ENCODE results near the gene PHLDA1. TPM values are rescaled to one million over a fixed set of nuclear protein-coding genes. Genes with fewer than 3 reads are reported as not detected.

Gene PHLDA1
- total RNA-seq, 2 experiments from 2014 or later = 0.44 to 2.1 TPM

GRCh38 chr12:76080017-76080728 lies 48.6 kb upstream of the PHLDA1 start:
- Histone ChIP-seq H3K27ac (ENCODE audit: low read depth, low read length, poor library complexity, severe bottlenecking) (no peak overlapping the region), H3K36me3 (ENCODE audit: insufficient read depth, low read length) (peaks cover 88% of the 10 kb centered on the region), H2AFZ (ENCODE audit: low read length) (no peak overlapping the region), H3K4me3 (ENCODE audit: low read depth, low read length, poor library complexity, severe bottlenecking) (peak overlapping the region; percentile 90), H3K4me1 (ENCODE audit: insufficient read depth, low read length, poor library complexity, severe bottlenecking) (peaks cover 63% of the 10 kb centered on the region), H3K9me2 (ENCODE audit: insufficient read depth, low read length) (no peaks in the 10 kb centered on the region), H3K9me3 (ENCODE audit: low read length) (no peaks in the 10 kb centered on the region), H3K79me2 (ENCODE audit: insufficient read depth, low read depth, low read length) (peaks cover 92% of the 10 kb centered on the region), H4K20me1 (ENCODE audit: insufficient read depth, low read length) (peaks cover 75% of the 10 kb centered on the region), H3K4me2 (ENCODE audit: low read length) (peak overlapping the region; percentile 92)
- intact Hi-C loops (cut with micrococcal nuclease; ENCODE audit: unreplicated experiment) = loop anchor here (10.0 kb wide), 1 partner anchor 375 kb away; no protein-coding TSS in a partner anchor
- TF ChIP-seq CTCF (conservative IDR thresholded peaks at IDR 0.05; ENCODE audit: low read length) = no peak
- no peak for TF ChIP-seq EZH2phosphoT487 (IDR thresholded peaks at IDR 0.05; ENCODE audit: borderline replicate concordance, low read depth, low read length)
- no TSS peak for BruUV-seq (replicated peaks)
- no peak for DNase-seq (ENCODE audit: low spot score)
- CTCF ChIA-PET (ENCODE audit: unreplicated experiment) = no interaction called here
- POLR2A ChIA-PET = interaction anchor here (0.5 to 0.8 kb wide), 5 partner anchors 11 to 533 kb away, joined by 3 to 5 read pairs (median 3); no protein-coding TSS in a partner anchor

- ChIA-PET CTCF (ENCODE audit: unreplicated experiment) (no interaction called here), POLR2A (interaction anchor here (0.5 to 1.7 kb wide), 4 partner anchors 9 to 618 kb away, joined by 3 to 10 read pairs (median 3); partner anchors contain the start of genes BBS10 and PHLDA1)
- peak overlapping the region; percentile 92 for H3K4me2 ChIP-seq (ENCODE audit: low read length)
- no peak for TF ChIP-seq EZH2phosphoT487 (IDR thresholded peaks at IDR 0.05; ENCODE audit: borderline replicate concordance, low read depth, low read length)
- intact Hi-C loops (cut with micrococcal nuclease; ENCODE audit: unreplicated experiment) = no loop called here
- H3K9me2 ChIP-seq (ENCODE audit: insufficient read depth, low read length) = no peaks in the 10 kb centered on the region
- peaks cover 100% of the 10 kb centered on the region for H3K79me2 ChIP-seq (ENCODE audit: insufficient read depth, low read depth, low read length)
- peak overlapping the region; percentile 12 for H3K4me3 ChIP-seq (ENCODE audit: low read depth, low read length, poor library complexity, severe bottlenecking)
- BruUV-seq (replicated peaks) = no TSS peak
- H3K4me1 ChIP-seq (ENCODE audit: insufficient read depth, low read length, poor library complexity, severe bottlenecking) = peaks cover 72% of the 10 kb centered on the region
- H3K36me3 ChIP-seq (ENCODE audit: insufficient read depth, low read length) = peaks cover 98% of the 10 kb centered on the region
- peaks cover 83% of the 10 kb centered on the region for H4K20me1 ChIP-seq (ENCODE audit: insufficient read depth, low read length)
- no peak overlapping the region for H2AFZ ChIP-seq (ENCODE audit: low read length)
- DNase-seq (ENCODE audit: low spot score) = no peak
- H3K27ac ChIP-seq (ENCODE audit: low read depth, low read length, poor library complexity, severe bottlenecking) = no peak overlapping the region
- no peaks in the 10 kb centered on the region for H3K9me3 ChIP-seq (ENCODE audit: low read length)
Measured at GRCh38 chr12:76078748-76079147, 47.2 kb upstream of the PHLDA1 start.

- ChIA-PET POLR2A (interaction anchor here (0.7 to 0.8 kb wide), 2 partner anchors 8 to 9 kb away, joined by 3 read pairs; partner anchors contain the start of gene NAP1L1), CTCF (ENCODE audit: unreplicated experiment) (no interaction called here)
- intact Hi-C loops (cut with micrococcal nuclease; ENCODE audit: unreplicated experiment) = no loop called here
- Histone ChIP-seq H2AFZ (ENCODE audit: low read length) (no peak overlapping the region), H3K4me3 (ENCODE audit: low read depth, low read length, poor library complexity, severe bottlenecking) (no peak overlapping the region), H3K79me2 (ENCODE audit: insufficient read depth, low read depth, low read length) (peaks cover 100% of the 10 kb centered on the region), H3K9me3 (ENCODE audit: low read length) (no peaks in the 10 kb centered on the region), H4K20me1 (ENCODE audit: insufficient read depth, low read length) (peaks cover 82% of the 10 kb centered on the region), H3K4me1 (ENCODE audit: insufficient read depth, low read length, poor library complexity, severe bottlenecking) (peaks cover 60% of the 10 kb centered on the region), H3K36me3 (ENCODE audit: insufficient read depth, low read length) (peaks cover 98% of the 10 kb centered on the region), H3K9me2 (ENCODE audit: insufficient read depth, low read length) (no peaks in the 10 kb centered on the region), H3K4me2 (ENCODE audit: low read length) (no peak overlapping the region), H3K27ac (ENCODE audit: low read depth, low read length, poor library complexity, severe bottlenecking) (no peak overlapping the region)
- TF ChIP-seq CTCF (conservative IDR thresholded peaks at IDR 0.05; ENCODE audit: low read length) = no peak
- no peak for TF ChIP-seq EZH2phosphoT487 (IDR thresholded peaks at IDR 0.05; ENCODE audit: borderline replicate concordance, low read depth, low read length)
- DNase-seq (ENCODE audit: low spot score) = no peak
- BruUV-seq (replicated peaks) = no TSS peak
Measured at GRCh38 chr12:76075448-76075847, 43.9 kb upstream of the PHLDA1 start.
